ENCODE data around the gene ZNF205. TPM values are rescaled to one million over a fixed set of nuclear protein-coding genes. Genes with fewer than 3 reads are reported as not detected.

ZNF205 gene
- total RNA-seq, 2 donors from 2014 or later = 15.4 to 18.3 TPM

DNA sequence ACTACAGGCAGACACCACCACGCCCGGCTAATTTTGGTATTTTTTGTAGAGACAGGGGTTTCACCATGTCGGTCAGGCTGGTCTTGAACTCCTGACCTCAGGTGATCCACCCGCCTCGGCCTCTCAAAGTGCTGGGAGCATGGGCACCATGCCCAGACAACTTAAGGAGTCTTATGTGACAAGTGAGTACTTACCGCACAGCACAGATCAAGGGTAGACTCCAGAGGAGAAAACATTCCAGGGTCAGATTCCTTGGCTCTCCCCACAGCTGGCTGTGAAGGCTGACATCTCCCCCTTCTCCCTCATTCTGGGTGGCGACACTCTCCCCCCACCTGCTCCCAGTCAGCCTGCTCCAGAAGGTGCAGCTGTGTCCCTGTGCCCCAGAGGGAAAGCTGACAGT, 23.9 kb upstream of the ZNF205 start:
- no peak for DNase-seq
- Histone ChIP-seq H3K36me3 (ENCODE audit: control insufficient read depth, insufficient read depth, low read length) (peaks cover 3% of the 10 kb centered on the region), H3K9ac (ENCODE audit: extremely low read depth, low read length, poor library complexity, severe bottlenecking) (no peak overlapping the region), H3K27ac (ENCODE audit: low read depth, low read length) (no peak overlapping the region), H3K9me3 (ENCODE audit: control insufficient read depth, low read length) (no peaks in the 10 kb centered on the region), H3K4me1 (ENCODE audit: control insufficient read depth, insufficient read depth, low read length) (no peaks in the 10 kb centered on the region), H3K27me3 (ENCODE audit: control insufficient read depth, insufficient read depth, low read length, poor library complexity, severe bottlenecking) (no peaks in the 10 kb centered on the region), H3K4me3 (ENCODE audit: low read length) (no peak overlapping the region)
- Mint-ChIP-seq H3K27me3 (ENCODE audit: insufficient read depth) (no peaks in the 10 kb centered on the region), H3K36me3 (ENCODE audit: low read depth) (peaks cover 35% of the 10 kb centered on the region), H3K9me3 (no peaks in the 10 kb centered on the region), H3K27ac (no peak overlapping the region), H3K4me1 (peaks cover 8% of the 10 kb centered on the region), H3K4me3 (no peak overlapping the region)
- TF ChIP-seq, protein P1, sequence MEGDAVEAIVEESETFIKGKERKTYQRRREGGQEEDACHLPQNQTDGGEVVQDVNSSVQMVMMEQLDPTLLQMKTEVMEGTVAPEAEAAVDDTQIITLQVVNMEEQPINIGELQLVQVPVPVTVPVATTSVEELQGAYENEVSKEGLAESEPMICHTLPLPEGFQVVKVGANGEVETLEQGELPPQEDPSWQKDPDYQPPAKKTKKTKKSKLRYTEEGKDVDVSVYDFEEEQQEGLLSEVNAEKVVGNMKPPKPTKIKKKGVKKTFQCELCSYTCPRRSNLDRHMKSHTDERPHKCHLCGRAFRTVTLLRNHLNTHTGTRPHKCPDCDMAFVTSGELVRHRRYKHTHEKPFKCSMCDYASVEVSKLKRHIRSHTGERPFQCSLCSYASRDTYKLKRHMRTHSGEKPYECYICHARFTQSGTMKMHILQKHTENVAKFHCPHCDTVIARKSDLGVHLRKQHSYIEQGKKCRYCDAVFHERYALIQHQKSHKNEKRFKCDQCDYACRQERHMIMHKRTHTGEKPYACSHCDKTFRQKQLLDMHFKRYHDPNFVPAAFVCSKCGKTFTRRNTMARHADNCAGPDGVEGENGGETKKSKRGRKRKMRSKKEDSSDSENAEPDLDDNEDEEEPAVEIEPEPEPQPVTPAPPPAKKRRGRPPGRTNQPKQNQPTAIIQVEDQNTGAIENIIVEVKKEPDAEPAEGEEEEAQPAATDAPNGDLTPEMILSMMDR (conservative IDR thresholded peaks at IDR 0.05) = no peak
- 84 to 90% methylated on average over 7 of the region's 7 CpGs for WGBS, 2 experiments (ENCODE audit: insufficient coverage in 1 of 2, insufficient read length in 1 of 2)

DNA sequence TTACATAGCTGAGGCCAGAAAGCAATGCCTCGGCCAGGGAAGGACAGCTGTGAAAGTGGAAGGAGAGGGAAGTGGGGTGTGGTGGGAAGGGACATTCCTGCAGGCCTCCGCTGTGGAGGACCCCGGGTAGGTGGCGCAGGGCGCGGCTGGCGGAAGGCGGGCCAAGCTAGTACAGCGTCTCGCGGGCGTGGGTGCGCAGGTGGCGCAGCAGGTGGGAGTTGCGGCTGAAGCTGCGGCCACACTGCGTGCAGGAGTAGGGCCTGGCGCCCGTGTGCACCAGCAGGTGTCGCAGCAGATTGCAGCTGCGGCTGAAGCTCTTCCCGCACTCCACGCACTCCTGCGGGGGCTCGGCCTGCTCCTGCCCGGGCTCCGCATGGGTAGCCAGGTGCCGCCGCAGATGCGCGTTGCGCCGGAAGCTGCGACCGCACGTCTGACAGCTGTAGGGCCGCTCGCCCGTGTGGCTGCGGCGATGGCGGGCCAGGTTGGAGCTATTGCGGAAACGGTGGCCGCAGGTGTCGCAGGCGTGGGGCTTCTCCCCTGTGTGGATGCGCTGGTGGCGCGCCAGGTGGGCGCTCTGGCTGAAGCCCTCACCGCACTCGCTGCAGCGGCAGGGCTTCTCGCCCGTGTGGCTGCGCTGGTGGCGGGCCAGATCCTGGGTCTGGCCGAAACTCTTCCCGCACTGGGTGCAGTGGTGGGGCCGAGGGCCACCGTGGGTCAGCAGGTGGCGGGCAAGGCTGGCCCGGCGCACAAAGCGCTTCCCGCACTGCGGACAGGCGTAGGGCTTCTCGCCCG, 23.3 kb upstream of the ZNF205 start:
- H3K36me3 Mint-ChIP-seq (ENCODE audit: low read depth) = peaks cover 35% of the 10 kb centered on the region
- Histone ChIP-seq H3K27me3 (ENCODE audit: control insufficient read depth, insufficient read depth, low read length, poor library complexity, severe bottlenecking) (no peaks in the 10 kb centered on the region), H3K4me1 (ENCODE audit: control insufficient read depth, insufficient read depth, low read length) (no peaks in the 10 kb centered on the region), H3K9ac (ENCODE audit: extremely low read depth, low read length, poor library complexity, severe bottlenecking) (no peak overlapping the region), H3K27ac (ENCODE audit: low read depth, low read length) (no peak overlapping the region), H3K4me3 (ENCODE audit: low read length) (no peak overlapping the region), H3K36me3 (ENCODE audit: control insufficient read depth, insufficient read depth, low read length) (peaks cover 3% of the 10 kb centered on the region), H3K9me3 (ENCODE audit: control insufficient read depth, low read length) (no peaks in the 10 kb centered on the region)
- no peak for DNase-seq
- no peak overlapping the region for H3K4me3 Mint-ChIP-seq
- no peak overlapping the region for H3K27ac Mint-ChIP-seq
- no peaks in the 10 kb centered on the region for H3K27me3 Mint-ChIP-seq (ENCODE audit: insufficient read depth)
- WGBS, 2 experiments (ENCODE audit: insufficient coverage in 1 of 2, insufficient read length in 1 of 2) = 94 to 95% methylated on average over 65 to 71 of the region's 71 CpGs
- TF ChIP-seq, protein P1 (conservative IDR thresholded peaks at IDR 0.05) = no peak
- peaks cover 8% of the 10 kb centered on the region for H3K4me1 Mint-ChIP-seq
- H3K9me3 Mint-ChIP-seq = no peaks in the 10 kb centered on the region

DNA sequence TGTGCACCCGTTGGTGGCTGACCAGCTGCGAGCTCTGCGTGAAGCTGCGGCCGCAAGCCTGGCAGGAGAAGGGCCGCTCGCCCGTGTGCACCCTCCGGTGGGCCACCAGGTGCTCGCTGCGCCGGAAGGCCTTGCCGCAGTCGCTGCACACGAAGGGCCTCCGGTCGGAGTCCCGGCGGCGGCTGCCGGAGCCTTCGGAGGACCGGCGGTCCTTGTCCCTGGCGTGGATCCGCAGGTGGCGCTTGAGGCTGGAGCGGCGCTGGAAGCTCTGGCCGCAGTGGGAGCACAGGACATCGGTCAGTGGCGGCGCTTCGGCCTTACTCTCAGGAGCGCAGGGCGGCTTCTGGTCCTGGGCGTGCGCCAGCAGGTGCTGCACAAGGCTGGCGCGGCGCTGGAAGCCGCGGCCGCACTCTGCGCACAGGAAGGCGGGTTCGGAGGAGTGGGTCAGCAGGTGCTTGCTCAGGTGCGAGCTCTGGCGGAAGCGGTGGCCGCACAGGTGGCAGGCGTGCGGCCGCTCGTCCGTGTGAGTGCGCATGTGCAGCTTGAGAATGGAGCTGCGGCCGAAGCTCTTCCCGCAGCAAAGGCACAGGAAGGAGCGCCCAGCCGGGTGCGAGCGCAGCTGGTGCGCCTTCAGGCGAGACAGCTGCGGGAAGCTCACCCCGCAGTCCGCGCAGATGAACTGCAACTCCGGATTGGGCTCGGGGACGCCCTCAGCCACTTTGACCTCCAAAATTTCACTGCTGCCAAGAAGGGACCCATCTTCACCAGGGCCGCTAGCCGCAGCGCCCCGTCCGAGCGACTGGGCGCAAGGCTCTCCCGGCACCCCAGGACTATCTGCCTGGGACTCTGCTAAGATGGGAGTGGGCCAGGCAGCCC, 22.4 kb upstream of the ZNF205 start:
- Histone ChIP-seq H3K4me3 (ENCODE audit: low read length) (no peak overlapping the region), H3K9ac (ENCODE audit: extremely low read depth, low read length, poor library complexity, severe bottlenecking) (no peak overlapping the region), H3K9me3 (ENCODE audit: control insufficient read depth, low read length) (no peaks in the 10 kb centered on the region), H3K4me1 (ENCODE audit: control insufficient read depth, insufficient read depth, low read length) (no peaks in the 10 kb centered on the region), H3K36me3 (ENCODE audit: control insufficient read depth, insufficient read depth, low read length) (peaks cover 3% of the 10 kb centered on the region), H3K27me3 (ENCODE audit: control insufficient read depth, insufficient read depth, low read length, poor library complexity, severe bottlenecking) (no peaks in the 10 kb centered on the region), H3K27ac (ENCODE audit: low read depth, low read length) (no peak overlapping the region)
- Mint-ChIP-seq H3K9me3 (no peaks in the 10 kb centered on the region), H3K36me3 (ENCODE audit: low read depth) (peaks cover 41% of the 10 kb centered on the region), H3K4me3 (no peak overlapping the region), H3K27me3 (ENCODE audit: insufficient read depth) (no peaks in the 10 kb centered on the region), H3K4me1 (peaks cover 8% of the 10 kb centered on the region), H3K27ac (no peak overlapping the region)
- WGBS, 2 experiments (ENCODE audit: insufficient coverage in 1 of 2, insufficient read length in 1 of 2) = 96 to 97% methylated on average over 67 to 81 of the region's 81 CpGs
- TF ChIP-seq, protein P1 (conservative IDR thresholded peaks at IDR 0.05) = no peak
- no peak for DNase-seq

All from endodermal cell (in vitro differentiated cells).